HL-60 (cell line): ENCODE data around the gene ELAVL3.

Experiments used
- DNase-seq, 2 experiments: peaks; one replicate each; pipeline ENCODE4 v3.0.0-alpha.2; 2010 to 2020; ENCODE audit warnings: low read depth in 1 of 2, low spot score in 1 of 2
- H3K27ac ChIP-seq: fragments of 250-450 bp; sonication (Bioruptor Pico); replicated peaks from 2 replicates; pipeline ENCODE4 v1.5.1; 2020; ENCODE audit warnings: mild to moderate bottlenecking, moderate library complexity
- H3K27me3 ChIP-seq: fragments of 250-450 bp; sonication (Bioruptor Pico); 2 replicates; pipeline ENCODE4 v1.5.1; 2021; ENCODE audit warnings: mild to moderate bottlenecking, moderate library complexity; ENCODE audit not compliant: insufficient read depth, poor library complexity, severe bottlenecking
- H3K4me3 ChIP-seq: replicated peaks from 2 replicates; pipeline ENCODE4 v1.5.1; 2011; ENCODE audit warnings: mild to moderate bottlenecking, control low read depth, low read length; ENCODE audit not compliant: insufficient read depth
- CTCF ChIP-seq: IDR thresholded peaks from one replicate; pipeline ENCODE4 v1.5.1; 2011; ENCODE audit warnings: low read length, control low read depth, inconsistent platforms; ENCODE audit not compliant: insufficient read depth
- GABPA ChIP-seq: IDR thresholded peaks from 2 replicates; pipeline ENCODE4 v1.6.1; 2012; ENCODE audit warnings: low read depth
- POLR2AphosphoS5 ChIP-seq: IDR thresholded peaks from 2 replicates; pipeline ENCODE4 v1.6.1; 2012; ENCODE audit warnings: low read depth
- SPI1 ChIP-seq: IDR thresholded peaks from 2 replicates; pipeline ENCODE4 v1.6.1; 2012; ENCODE audit warnings: low read depth, mild to moderate bottlenecking, borderline replicate concordance
- TF ChIP-seq, protein P1 (sequence below): IDR thresholded peaks from 2 replicates; pipeline ENCODE4 v1.6.1; 2012; ENCODE audit warnings: low read depth; ENCODE audit not compliant: insufficient replicate concordance

Gene ELAVL3

GRCh38 chr19:11496391-11497163 lies 15.7 kb upstream of the ELAVL3 start:
- peak; percentile 47 to 72 for DNase-seq
- no peak overlapping the region for H3K4me3 ChIP-seq
- no peak overlapping the region for H3K27ac ChIP-seq
- no peaks in the 10 kb centered on the region for H3K27me3 ChIP-seq
- TF ChIP-seq SPI1 (no peak), CTCF (peak; percentile 66), GABPA (no peak), POLR2AphosphoS5 (no peak)
- TF ChIP-seq, protein P1, sequence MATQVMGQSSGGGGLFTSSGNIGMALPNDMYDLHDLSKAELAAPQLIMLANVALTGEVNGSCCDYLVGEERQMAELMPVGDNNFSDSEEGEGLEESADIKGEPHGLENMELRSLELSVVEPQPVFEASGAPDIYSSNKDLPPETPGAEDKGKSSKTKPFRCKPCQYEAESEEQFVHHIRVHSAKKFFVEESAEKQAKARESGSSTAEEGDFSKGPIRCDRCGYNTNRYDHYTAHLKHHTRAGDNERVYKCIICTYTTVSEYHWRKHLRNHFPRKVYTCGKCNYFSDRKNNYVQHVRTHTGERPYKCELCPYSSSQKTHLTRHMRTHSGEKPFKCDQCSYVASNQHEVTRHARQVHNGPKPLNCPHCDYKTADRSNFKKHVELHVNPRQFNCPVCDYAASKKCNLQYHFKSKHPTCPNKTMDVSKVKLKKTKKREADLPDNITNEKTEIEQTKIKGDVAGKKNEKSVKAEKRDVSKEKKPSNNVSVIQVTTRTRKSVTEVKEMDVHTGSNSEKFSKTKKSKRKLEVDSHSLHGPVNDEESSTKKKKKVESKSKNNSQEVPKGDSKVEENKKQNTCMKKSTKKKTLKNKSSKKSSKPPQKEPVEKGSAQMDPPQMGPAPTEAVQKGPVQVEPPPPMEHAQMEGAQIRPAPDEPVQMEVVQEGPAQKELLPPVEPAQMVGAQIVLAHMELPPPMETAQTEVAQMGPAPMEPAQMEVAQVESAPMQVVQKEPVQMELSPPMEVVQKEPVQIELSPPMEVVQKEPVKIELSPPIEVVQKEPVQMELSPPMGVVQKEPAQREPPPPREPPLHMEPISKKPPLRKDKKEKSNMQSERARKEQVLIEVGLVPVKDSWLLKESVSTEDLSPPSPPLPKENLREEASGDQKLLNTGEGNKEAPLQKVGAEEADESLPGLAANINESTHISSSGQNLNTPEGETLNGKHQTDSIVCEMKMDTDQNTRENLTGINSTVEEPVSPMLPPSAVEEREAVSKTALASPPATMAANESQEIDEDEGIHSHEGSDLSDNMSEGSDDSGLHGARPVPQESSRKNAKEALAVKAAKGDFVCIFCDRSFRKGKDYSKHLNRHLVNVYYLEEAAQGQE, result no peak

DNA sequence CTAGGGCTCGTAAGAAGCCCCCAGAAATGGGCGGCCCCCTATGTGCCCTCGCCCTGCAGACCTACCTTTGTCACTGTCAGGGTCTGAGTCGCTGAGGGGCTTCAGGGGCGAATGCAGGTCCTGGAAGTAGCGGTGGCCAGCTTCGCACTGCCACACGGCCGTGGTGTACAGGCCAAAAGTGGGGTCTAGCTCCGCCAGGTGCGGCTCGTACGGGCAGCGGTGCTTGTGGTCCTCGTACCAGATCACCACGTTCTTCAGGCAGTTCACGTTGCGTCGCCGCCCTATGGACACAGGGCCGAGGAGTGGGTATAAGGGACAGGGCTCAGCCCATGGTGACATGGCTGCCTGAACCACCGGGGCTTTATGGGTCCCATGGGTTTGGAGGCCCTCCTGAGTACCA lies 15.0 kb upstream of the ELAVL3 start:
- TF ChIP-seq SPI1 (no peak), GABPA (no peak)
- Histone ChIP-seq H3K4me3 (no peak overlapping the region), H3K27ac (no peak overlapping the region), H3K27me3 (no peaks in the 10 kb centered on the region)
- DNase-seq, result no peak

- Histone ChIP-seq H3K27ac (no peak overlapping the region), H3K4me3 (no peak overlapping the region), H3K27me3 (no peaks in the 10 kb centered on the region)
- no peak for DNase-seq
- TF ChIP-seq GABPA, result no peak
Measured at GRCh38 chr19:11495481-11495880, 14.6 kb upstream of the ELAVL3 start.

- Histone ChIP-seq H3K27me3 (no peaks in the 10 kb centered on the region), H3K4me3 (no peak overlapping the region), H3K27ac (no peak overlapping the region)
- TF ChIP-seq CTCF (no peak), GABPA (no peak), SPI1 (no peak), POLR2AphosphoS5 (no peak)
- TF ChIP-seq, protein P1, result no peak
- no peak for DNase-seq
Measured at GRCh38 chr19:11494634-11495285, 13.9 kb upstream of the ELAVL3 start.
